ENCODE data around the gene LRP10.
"Not testable (repeated sequence)": the region's sequence is repeated elsewhere in the genome, so short reads cannot be mapped to it uniquely, and the experiment has no call there.

Gene LRP10

GRCh38 chr14:22844221-22845102, 27.1 kb upstream of the LRP10 start:
- DNase-seq: no peak

- DNase-seq: no peak
Measured at GRCh38 chr14:22845103-22845394, 26.5 kb upstream of the LRP10 start.

- no peak for DNase-seq
Measured at GRCh38 chr14:22845821-22846625, 25.5 kb upstream of the LRP10 start.

- no peak for DNase-seq
Measured at GRCh38 chr14:22846811-22847307, 24.7 kb upstream of the LRP10 start.

- DNase-seq: no peak
Measured at GRCh38 chr14:22847661-22848341, 23.7 kb upstream of the LRP10 start.

GRCh38 chr14:22848351-22849164, 23.0 kb upstream of the LRP10 start:
- no peak for DNase-seq

- no peak for DNase-seq
Measured at GRCh38 chr14:22849212-22849819, 22.2 kb upstream of the LRP10 start.

GRCh38 chr14:22850944-22851764, 20.4 kb upstream of the LRP10 start:
- no peak for DNase-seq

GRCh38 chr14:22852178-22852577, 19.4 kb upstream of the LRP10 start:
- DNase-seq: not testable (repeated sequence)

GRCh38 chr14:22852599-22852939, 19.0 kb upstream of the LRP10 start:
- no peak for DNase-seq

- peak; percentile 81 for DNase-seq
Measured at GRCh38 chr14:22852940-22853767, 18.4 kb upstream of the LRP10 start.

- not testable (repeated sequence) for DNase-seq
Measured at GRCh38 chr14:22854296-22854695, 17.2 kb upstream of the LRP10 start.

GRCh38 chr14:22854963-22855724, 16.4 kb upstream of the LRP10 start:
- DNase-seq: no peak

- DNase-seq: no peak
Measured at GRCh38 chr14:22856428-22856827, 15.1 kb upstream of the LRP10 start.

GRCh38 chr14:22860377-22860776, 11.2 kb upstream of the LRP10 start:
- not testable (repeated sequence) for DNase-seq

GRCh38 chr14:22861651-22862050, 9.9 kb upstream of the LRP10 start:
- DNase-seq: no peak

GRCh38 chr14:22864979-22865378, 6.6 kb upstream of the LRP10 start:
- DNase-seq: no peak

- DNase-seq: no peak
Measured at GRCh38 chr14:22865424-22866405, 5.8 kb upstream of the LRP10 start.

Measured in stimulated activated naive CD4-positive, alpha-beta T cell treated with Interleukin-2 at 50 U/mL for 16 hours (primary cell).